NK-92 (cell line): Measurements from ENCODE around the gene DEF6.

Experiments used
- DNase-seq: peaks from one replicate; lab custom pipeline; 2025; ENCODE audit not compliant: unreplicated experiment; lab: John Stamatoyannopoulos, UW

Gene DEF6

GRCh38 chr6:35343092-35343834 is 45.6 kb downstream of the DEF6 start:
- DNase-seq = no peak

- DNase-seq = no peak
Measured at GRCh38 chr6:35343835-35344550, 46.4 kb downstream of the DEF6 start.

- DNase-seq = no peak
Measured at GRCh38 chr6:35351422-35351821, 53.8 kb downstream of the DEF6 start.

GRCh38 chr6:35352735-35353134 is 55.1 kb downstream of the DEF6 start:
- no peak for DNase-seq

- DNase-seq = no peak
Measured at GRCh38 chr6:35354361-35355135, 56.9 kb downstream of the DEF6 start.

- no peak for DNase-seq
Measured at GRCh38 chr6:35356391-35356790, 58.8 kb downstream of the DEF6 start.

GRCh38 chr6:35357677-35358076 is 60.1 kb downstream of the DEF6 start:
- DNase-seq = no peak

- no peak for DNase-seq
Measured at GRCh38 chr6:35358086-35358485, 60.5 kb downstream of the DEF6 start.

- no peak for DNase-seq
Measured at GRCh38 chr6:35359346-35359743, 61.7 kb downstream of the DEF6 start.

- DNase-seq = no peak
Measured at GRCh38 chr6:35359744-35360348, 62.2 kb downstream of the DEF6 start.

- no peak for DNase-seq
Measured at GRCh38 chr6:35360349-35361138, 62.9 kb downstream of the DEF6 start.

GRCh38 chr6:35362200-35362599 is 64.6 kb downstream of the DEF6 start:
- DNase-seq = no peak

GRCh38 chr6:35363293-35363750 is 65.7 kb downstream of the DEF6 start:
- DNase-seq = no peak

GRCh38 chr6:35365594-35366203 is 68.1 kb downstream of the DEF6 start:
- DNase-seq = no peak

GRCh38 chr6:35366204-35366596 is 68.6 kb downstream of the DEF6 start:
- DNase-seq = no peak

GRCh38 chr6:35367646-35368037 is 70.0 kb downstream of the DEF6 start:
- DNase-seq = no peak

GRCh38 chr6:35368038-35368887 is 70.6 kb downstream of the DEF6 start:
- DNase-seq = no peak

GRCh38 chr6:35370124-35370741 is 72.6 kb downstream of the DEF6 start:
- no peak for DNase-seq
